HCT116 (cell line): Measurements from ENCODE around the gene PSMD12. TPM values are rescaled to one million over a fixed set of nuclear protein-coding genes. Genes with fewer than 3 reads are reported as not detected.

Experiments used
- ATAC-seq: fragments of 200-7000 bp; cut with Tn5 transposase; 2 replicates; pipeline ENCODE4 v1.9.1; 2020; ENCODE audit warnings: mild to moderate bottlenecking, moderate library complexity
- BruUV-seq: library from RNA; stranded (reverse); fragments of 400-500 nt; replicated peaks from 2 replicates; lab custom pipeline; 2021; lab: Mats Ljungman, UMichigan
- CTCF ChIA-PET: fragments of 300-600 bp; sonication (Branson Sonifier 250); formaldehyde crosslinking; loops from one replicate; lab custom pipeline; 2021; ENCODE audit warnings: antibody characterized with exemption; lab: Charles Lee
- POLR2A ChIA-PET: fragments of 300-600, 350-600 bp; sonication (Branson Sonifier 250); formaldehyde crosslinking; loops from one replicate; lab custom pipeline; 2021; ENCODE audit warnings: antibody characterized with exemption; lab: Charles Lee
- RAD21 ChIA-PET, 2 experiments: fragments of 300-600 bp; sonication (Branson Sonifier 250); formaldehyde crosslinking; loops; one replicate each; lab custom pipeline; 2023; ENCODE audit warnings: low total read pairs in 2 of 2; ENCODE audit not compliant: uncharacterized antibody in 2 of 2, unreplicated experiment in 2 of 2, low non-redundant PET in 1 of 2; lab: Charles Lee
- DNase-seq: peaks from one replicate; pipeline ENCODE4 v3.0.0-alpha.2; 2010; ENCODE audit warnings: low read depth, low spot score
- H2AFZ ChIP-seq: fragments of 200-600 bp; shearing (Covaris generic), sonication (generic); 2 replicates; pipeline ENCODE4 v1.6.1; 2017; ENCODE audit warnings: low read depth, mixed run types, mixed read lengths, antibody characterized with exemption, low read length; ENCODE audit not compliant: poor library complexity, severe bottlenecking
- H3K27ac ChIP-seq: 2 replicates; pipeline ENCODE4 v1.5.1; 2012; ENCODE audit warnings: low read depth, low read length
- H3K27me3 ChIP-seq: fragments of 200-600 bp; sonication (generic); 2 replicates; pipeline ENCODE4 v1.6.1; 2016; ENCODE audit warnings: mixed run types, low read length, mixed read lengths; ENCODE audit not compliant: insufficient read depth
- H3K36me3 ChIP-seq, 2 experiments: fragments of 200-500 bp in 1 of 2; fragments of 200-600 bp in 1 of 2; sonication (Bioruptor generic) in 1 of 2; sonication (generic) in 1 of 2; 2 replicates each; pipeline versions ENCODE4 v1.5.1 to v1.6.1; 2014 to 2016; ENCODE audit warnings: low read length in 2 of 2, inconsistent platforms in 1 of 2, mixed read lengths in 1 of 2, mixed run types in 1 of 2; ENCODE audit not compliant: insufficient read depth in 2 of 2, control insufficient read depth in 1 of 2
- H3K4me1 ChIP-seq, 2 experiments: fragments of 200-600 bp in 1 of 2; sonication (generic) in 1 of 2; 2 replicates each; pipeline versions ENCODE4 v1.5.1 to v1.6.1; 2012 to 2017; ENCODE audit warnings: low read length in 2 of 2, inconsistent platforms in 1 of 2, mild to moderate bottlenecking in 1 of 2, mixed read lengths in 1 of 2, mixed run types in 1 of 2, moderate library complexity in 1 of 2; ENCODE audit not compliant: insufficient read depth in 2 of 2, control insufficient read depth in 1 of 2
- H3K4me2 ChIP-seq: fragments of 200-600 bp; sonication (generic); 2 replicates; pipeline ENCODE4 v1.6.1; 2017; ENCODE audit warnings: mixed run types, low read length, mixed read lengths
- H3K4me3 ChIP-seq, 2 experiments: fragments of 200-600 bp in 1 of 2; sonication (generic) in 1 of 2; replicated peaks in 1 of 2; 2 replicates each; pipeline ENCODE4 v1.5.1; 2011 to 2016; ENCODE audit warnings: low read length in 2 of 2, control low read depth in 1 of 2, low read depth in 1 of 2, mild to moderate bottlenecking in 1 of 2, mixed read lengths in 1 of 2, mixed run types in 1 of 2
- H3K79me2 ChIP-seq: fragments of 200-600 bp; sonication (generic); 2 replicates; pipeline ENCODE4 v1.6.1; 2017; ENCODE audit warnings: mild to moderate bottlenecking, mixed run types, low read length, moderate library complexity, mixed read lengths; ENCODE audit not compliant: insufficient read depth
- H3K9ac ChIP-seq: fragments of 200-600 bp; sonication (generic); 2 replicates; pipeline ENCODE4 v1.6.1; 2016; ENCODE audit warnings: low read length, mixed read lengths
- H3K9me2 ChIP-seq: fragments of 200-600 bp; sonication (generic), shearing (Covaris generic); 2 replicates; pipeline ENCODE4 v1.6.1; 2017; ENCODE audit warnings: mixed run types, mild to moderate bottlenecking, moderate library complexity; ENCODE audit not compliant: insufficient read depth
- H3K9me3 ChIP-seq, 2 experiments: fragments of 200-500 bp in 1 of 2; fragments of 200-600 bp in 1 of 2; sonication (Bioruptor generic) in 1 of 2; sonication (generic) in 1 of 2; 2 replicates each; pipeline ENCODE4 v1.6.1; 2014 to 2017; ENCODE audit warnings: low read length in 2 of 2, mixed read lengths in 2 of 2, inconsistent platforms in 1 of 2, low read depth in 1 of 2, mild to moderate bottlenecking in 1 of 2, mixed run types in 1 of 2, moderate library complexity in 1 of 2; ENCODE audit not compliant: control insufficient read depth in 1 of 2, insufficient read depth in 1 of 2
- H4K20me1 ChIP-seq: fragments of 200-600 bp; sonication (generic), shearing (Covaris generic); 2 replicates; pipeline ENCODE4 v1.6.1; 2017; ENCODE audit warnings: mixed run types, mild to moderate bottlenecking, moderate library complexity; ENCODE audit not compliant: insufficient read depth
- ATF3 ChIP-seq: IDR thresholded peaks from 2 replicates; pipeline ENCODE4 v1.6.1; 2012
- CTCF ChIP-seq, 3 experiments: fragments of 200-600 bp in 1 of 3; sonication (generic) in 1 of 3; IDR thresholded peaks in 2 of 3; conservative IDR thresholded peaks in 1 of 3; 2 replicates each; pipeline ENCODE4 v1.5.1; 2012 to 2017; ENCODE audit warnings: low read depth in 2 of 3, low read length in 2 of 3, antibody characterized with exemption in 1 of 3, borderline replicate concordance in 1 of 3, control low read depth in 1 of 3, mild to moderate bottlenecking in 1 of 3, mixed read lengths in 1 of 3, mixed run types in 1 of 3, moderate library complexity in 1 of 3; ENCODE audit not compliant: insufficient read depth in 1 of 3
- ELF1 ChIP-seq: IDR thresholded peaks from 2 replicates; pipeline ENCODE4 v1.6.1; 2012; ENCODE audit warnings: low read depth, borderline replicate concordance
- EZH2phosphoT487 ChIP-seq: fragments of 200-600 bp; IDR thresholded peaks from 2 replicates; pipeline ENCODE4 v1.6.1; 2018; ENCODE audit warnings: antibody characterized with exemption, borderline replicate concordance
- FOSL1 ChIP-seq: IDR thresholded peaks from 2 replicates; pipeline ENCODE4 v1.6.1; 2012; ENCODE audit warnings: low read depth
- MAX ChIP-seq: IDR thresholded peaks from 2 replicates; pipeline ENCODE4 v1.6.1; 2012
- POLR2AphosphoS5 ChIP-seq: IDR thresholded peaks from 2 replicates; pipeline ENCODE4 v1.6.1; 2011; ENCODE audit warnings: mild to moderate bottlenecking, low read depth, low read length, moderate library complexity
- RAD21 ChIP-seq: IDR thresholded peaks from 2 replicates; pipeline ENCODE4 v1.6.1; 2012; ENCODE audit warnings: low read depth, mild to moderate bottlenecking
- REST ChIP-seq: IDR thresholded peaks from 2 replicates; pipeline ENCODE4 v1.6.1; 2012; ENCODE audit warnings: low read depth
- SP1 ChIP-seq: IDR thresholded peaks from 2 replicates; pipeline ENCODE4 v1.6.1; 2012; ENCODE audit warnings: low read depth
- SRF ChIP-seq: IDR thresholded peaks from 2 replicates; pipeline ENCODE4 v1.6.1; 2012; ENCODE audit warnings: low read depth
- YY1 ChIP-seq: IDR thresholded peaks from 2 replicates; pipeline ENCODE4 v1.6.1; 2011; ENCODE audit warnings: low read length, low read depth, moderate library complexity, mild to moderate bottlenecking; ENCODE audit not compliant: insufficient replicate concordance; ENCODE audit errors: extremely low read depth
- ZFX ChIP-seq: fragments of 450-650 bp; IDR thresholded peaks from 2 replicates; pipeline ENCODE4 v1.6.1; 2017
- intact Hi-C: fragments of 100-400 bp; cut with micrococcal nuclease; formaldehyde crosslinking; loops from 2 replicates; pipeline ENCODE4 v1.10.0; 2022
- total RNA-seq: library from RNA; stranded (reverse); gene quantifications from one replicate; pipeline ENCODE4 v1.2.1, GENCODE V29; 2021; ENCODE audit not compliant: unreplicated experiment

PSMD12 gene
- total RNA-seq, 1 experiment from 2014 or later = 115 TPM

- TF ChIP-seq REST = no peak
- TF ChIP-seq ATF3 = no peak
- no peak for TF ChIP-seq FOSL1
Observed at GRCh38 chr17:67375716-67376115, 9.3 kb upstream of the PSMD12 start (continued).

- no peaks in the 10 kb centered on the region for H4K20me1 ChIP-seq
- POLR2A ChIA-PET = interaction anchor here (1.6 to 1.9 kb wide), 2 partner anchors 10 to 48 kb away, joined by 6 read pairs; partner anchors contain the start of gene PSMD12
- ATAC-seq (peak; percentile 5; the same call in 1 of the 2 replicates), DNase-seq (no peak)
- H2AFZ ChIP-seq = peak overlapping the region; percentile 72
- RAD21 ChIA-PET = interaction anchor here (0.8 to 1.3 kb wide), 4 partner anchors 67 to 254 kb away, joined by 3 to 7 read pairs (median 5); no protein-coding TSS in a partner anchor
- no peaks in the 10 kb centered on the region for H3K36me3 ChIP-seq
- CTCF ChIA-PET = interaction anchor here (0.6 to 4.7 kb wide), 24 partner anchors 11 to 405 kb away, joined by 3 to 41 read pairs (median 6); no protein-coding TSS in a partner anchor
- H3K9ac ChIP-seq = peak overlapping the region; percentile 39
- peak overlapping the region; percentile 75 for H3K4me2 ChIP-seq
- H3K4me1 ChIP-seq = peaks cover 26 to 49% of the 10 kb centered on the region in 2 experiments
- no peak overlapping the region for H3K27ac ChIP-seq
- intact Hi-C loops = loop anchor here (5.0 kb wide), 2 partner anchors 47 to 452 kb away; partner anchors contain the start of gene BPTF
- H3K4me3 ChIP-seq = peak overlapping the region; percentile 21 to 44
- no peaks in the 10 kb centered on the region for H3K27me3 ChIP-seq
- peaks cover 16% of the 10 kb centered on the region; the same call in 1 of the 2 replicates for H3K79me2 ChIP-seq
- no TSS peak for BruUV-seq
- no peaks in the 10 kb centered on the region for H3K9me3 ChIP-seq
- H3K9me2 ChIP-seq = no peaks in the 10 kb centered on the region
- no peak for TF ChIP-seq RAD21
- no peak for TF ChIP-seq POLR2AphosphoS5
- TF ChIP-seq ELF1 = no peak
- TF ChIP-seq ATF3 = no peak
- no peak for TF ChIP-seq SP1
- TF ChIP-seq EZH2phosphoT487 = no peak
- TF ChIP-seq REST = no peak
- TF ChIP-seq SRF = no peak
- no peak for TF ChIP-seq MAX
- no peak for TF ChIP-seq CTCF (IDR thresholded peaks at IDR 0.05 in 2 of 3, conservative IDR thresholded peaks at IDR 0.05 in 1 of 3; ENCODE audit: borderline replicate concordance in 1 of 3, insufficient read depth in 1 of 3, low read depth in 2 of 3, low read length in 2 of 3)
- no peak for TF ChIP-seq FOSL1
- no peak for TF ChIP-seq ZFX
- TF ChIP-seq YY1 = no peak
Observed at GRCh38 chr17:67375054-67375427, 8.7 kb upstream of the PSMD12 start.
